HepG2 (cell line): Measurements from ENCODE around the gene CASP12. TPM values are rescaled to one million over a fixed set of nuclear protein-coding genes. Genes with fewer than 3 reads are reported as not detected.

Experiments
- ATAC-seq: fragments of 200-7000 bp; cut with Tn5 transposase; 3 replicates; pipeline ENCODE4 v1.9.1; 2020; ENCODE audit warnings: mild to moderate bottlenecking, moderate library complexity
- BruUV-seq: library from RNA; stranded (reverse); fragments of 400-500 nt; replicated peaks from 2 replicates; lab custom pipeline; 2021; lab: Mats Ljungman, UMichigan
- CTCF ChIA-PET: fragments of 300-600 bp; formaldehyde crosslinking; extraction: SDS; loops from one replicate; lab custom pipeline; 2021; ENCODE audit warnings: low total read pairs, inconsistent platforms, low intra/inter-chr PET ratio; lab: Yijun Ruan, JAX
- POLR2A ChIA-PET: fragments of 350-600 bp; sonication (Branson Sonifier 250); formaldehyde crosslinking; loops from one replicate; lab custom pipeline; 2020; ENCODE audit warnings: antibody characterized with exemption, inconsistent platforms; lab: Yijun Ruan, JAX
- DNase-seq: peaks from one replicate; pipeline ENCODE4 v3.0.0-alpha.2; 2015; ENCODE audit warnings: low spot score
- FAIRE-seq: peaks from 3 replicates; lab custom pipeline; 2011; peaks lifted over from hg19 to GRCh38; lab: Jason Lieb, UNC
- H2AFZ ChIP-seq: one replicate; pipeline ENCODE4 v1.6.1; 2011; ENCODE audit warnings: low read length, inconsistent platforms
- H3K27ac ChIP-seq: fragments of 300-600 bp; 3 replicates; pipeline ENCODE4 v1.8.0; 2011; ENCODE audit warnings: mixed run types, mild to moderate bottlenecking, mixed read lengths, low read length, inconsistent platforms; ENCODE audit not compliant: insufficient read depth; ENCODE audit errors: extremely low read length
- H3K27me3 ChIP-seq, 2 experiments: fragments of 200-600 bp in 1 of 2; 2 replicates in 1 of 2; 3 replicates in 1 of 2; pipeline versions ENCODE4 v1.6.0 to v1.8.0; 2011; ENCODE audit warnings: low read length in 2 of 2, mild to moderate bottlenecking in 2 of 2, moderate library complexity in 2 of 2, inconsistent platforms in 1 of 2; ENCODE audit not compliant: insufficient read depth in 2 of 2, control insufficient read depth in 1 of 2
- H3K36me3 ChIP-seq, 2 experiments: fragments of 200-600 bp in 1 of 2; replicated peaks in 1 of 2; 2 replicates in 1 of 2; 3 replicates in 1 of 2; pipeline versions ENCODE4 v1.5.1 to v1.8.0; 2011; ENCODE audit warnings: low read length in 2 of 2, inconsistent platforms in 1 of 2; ENCODE audit not compliant: insufficient read depth in 2 of 2, control insufficient read depth in 1 of 2
- H3K4me1 ChIP-seq: 2 replicates; pipeline ENCODE4 v1.5.1; 2012; ENCODE audit warnings: low read length, inconsistent platforms; ENCODE audit not compliant: insufficient read depth
- H3K4me2 ChIP-seq: 2 replicates; pipeline ENCODE4 v1.6.0; 2011; ENCODE audit warnings: low read depth, low read length, inconsistent platforms
- H3K4me3 ChIP-seq, 3 experiments: fragments of 200-600 bp in 1 of 3; sonication (generic), shearing (Covaris generic) in 1 of 3; replicated peaks in 1 of 3; 2 replicates each; pipeline ENCODE4 v1.5.1; 2011 to 2016; ENCODE audit warnings: low read length in 3 of 3, inconsistent platforms in 2 of 3, low read depth in 2 of 3, mild to moderate bottlenecking in 2 of 3, control low read depth in 1 of 3, mixed read lengths in 1 of 3; ENCODE audit not compliant: insufficient read depth in 1 of 3
- H3K79me2 ChIP-seq: one replicate; pipeline ENCODE4 v1.6.1; 2011; ENCODE audit warnings: low read length, inconsistent platforms; ENCODE audit not compliant: insufficient read depth
- H3K9ac ChIP-seq: 2 replicates; pipeline ENCODE4 v1.6.0; 2011; ENCODE audit warnings: mild to moderate bottlenecking, low read depth, low read length, inconsistent platforms; ENCODE audit not compliant: insufficient read depth
- H3K9me3 ChIP-seq: 2 replicates; pipeline ENCODE4 v1.5.1; 2012; ENCODE audit warnings: mild to moderate bottlenecking, low read length
- H4K20me1 ChIP-seq: 2 replicates; pipeline ENCODE4 v1.6.0; 2011; ENCODE audit warnings: inconsistent platforms, mild to moderate bottlenecking, low read length, moderate library complexity; ENCODE audit not compliant: insufficient read depth
- MTF2 ChIP-seq: sonication (generic); formaldehyde crosslinking; IDR thresholded peaks from 2 replicates; pipeline ENCODE4 v1.5.0; 2020; ENCODE audit warnings: missing genetic modification reagents, borderline replicate concordance
- ZKSCAN5 ChIP-seq: sonication (generic); formaldehyde crosslinking; IDR thresholded peaks from 2 replicates; pipeline ENCODE4 v1.5.1; 2020; ENCODE audit warnings: mild to moderate bottlenecking, missing genetic modification reagents
- ZNF543 ChIP-seq: sonication (generic); formaldehyde crosslinking; IDR thresholded peaks from 2 replicates; pipeline ENCODE4 v1.4.0; 2020; ENCODE audit warnings: mild to moderate bottlenecking, missing genetic modification reagents
- ZNF577 ChIP-seq: sonication (generic); formaldehyde crosslinking; IDR thresholded peaks from 2 replicates; pipeline ENCODE4 v1.4.0; 2020; ENCODE audit warnings: mild to moderate bottlenecking, low read depth, missing genetic modification reagents, borderline replicate concordance
- ZSCAN31 ChIP-seq: sonication (generic); formaldehyde crosslinking; IDR thresholded peaks from 2 replicates; pipeline ENCODE4 v1.5.0; 2020; ENCODE audit warnings: low read depth, mild to moderate bottlenecking, missing genetic modification reagents
- WGBS: methylation state at CpG from one replicate; pipeline ENCODE4 v1.1.6; 2017; ENCODE audit warnings: low lambda C conversion rate; 5-methylcytosine and 5-hydroxymethylcytosine counted together
- in situ Hi-C: cut with HindIII; loops from 2 replicates; pipeline ENCODE4 v1.10.0; 2017; ENCODE audit warnings: low pct_unique_long_range_greater_than_20kb; ENCODE audit not compliant: extremely low pct_ligation_motif_present
- intact Hi-C: fragments of 100-400 bp; cut with micrococcal nuclease; formaldehyde crosslinking; loops from one replicate; pipeline ENCODE4 v1.10.0; 2022; ENCODE audit not compliant: unreplicated experiment
- polyA plus RNA-seq, 8 experiments: library from polyadenylated mRNA; depleted of rRNA in 3 of 8; stranded (reverse) in 7 of 8; unstranded in 1 of 8; fragments of >200 nt; fragmentation: Illumina TruSeq in 4 of 8; extraction: Trizol in 4 of 8; gene quantifications; 2 replicates each; pipeline versions ENCODE4 v1.2.1 to v1.2.3, GENCODE V29; 2011 to 2016; ENCODE audit warnings: low read depth in 4 of 8, missing spikeins in 1 of 8, mixed read lengths in 1 of 8; ENCODE audit not compliant: insufficient read depth in 1 of 8
- total RNA-seq, 5 experiments: library from RNA; depleted of rRNA; stranded (reverse); fragments of >200 nt; fragmentation: Illumina TruSeq; extraction: Trizol; gene quantifications; 2 replicates each; pipeline ENCODE4 v1.2.3, GENCODE V29; 2016; ENCODE audit warnings: low read depth in 1 of 5
- TF ChIP-seq, protein P1 (sequence below): sonication (generic); formaldehyde crosslinking; IDR thresholded peaks from 2 replicates; pipeline ENCODE4 v1.4.0; 2020; ENCODE audit warnings: missing genetic modification reagents, borderline replicate concordance
- TF ChIP-seq, protein P2 (sequence below): sonication (generic); formaldehyde crosslinking; IDR thresholded peaks from 2 replicates; pipeline ENCODE4 v1.4.0; 2020; ENCODE audit warnings: missing genetic modification reagents
- TF ChIP-seq, protein P3 (sequence below): sonication (generic); formaldehyde crosslinking; IDR thresholded peaks from 2 replicates; pipeline ENCODE4 v1.4.0; 2020; ENCODE audit warnings: missing genetic modification reagents
- TF ChIP-seq, protein P4 (sequence below): fragments of 450-650 bp; IDR thresholded peaks from 2 replicates; pipeline ENCODE4 v1.6.1; 2017; ENCODE audit warnings: mild to moderate bottlenecking
- TF ChIP-seq, protein P5 (sequence below): IDR thresholded peaks from 2 replicates; pipeline ENCODE4 v1.6.1; 2012; ENCODE audit warnings: low read length, improper control_type of control experiment

CASP12 gene
- total and polyA plus RNA-seq, 2 of the 13 experiments (the other 11 are each of a cell fraction or from before 2014, with no cell fraction given), result not detected

DNA sequence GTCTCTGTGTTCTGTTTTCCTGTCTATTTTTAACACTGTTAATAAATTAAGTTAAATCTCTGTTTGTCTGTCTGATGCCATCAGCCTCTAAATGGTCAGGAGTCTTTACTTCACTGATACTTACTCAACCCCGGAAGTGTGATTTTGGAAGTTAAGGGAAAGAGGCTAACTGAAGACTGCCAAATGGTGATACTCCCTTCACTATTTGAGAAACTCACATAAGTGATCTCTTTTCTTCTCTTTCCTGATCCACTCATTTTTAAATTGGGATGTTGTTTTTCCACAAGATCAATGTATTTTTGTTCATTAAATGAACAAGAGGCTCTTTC is 389 bp upstream of the CASP12 start (continued):
- TF ChIP-seq, protein P1, sequence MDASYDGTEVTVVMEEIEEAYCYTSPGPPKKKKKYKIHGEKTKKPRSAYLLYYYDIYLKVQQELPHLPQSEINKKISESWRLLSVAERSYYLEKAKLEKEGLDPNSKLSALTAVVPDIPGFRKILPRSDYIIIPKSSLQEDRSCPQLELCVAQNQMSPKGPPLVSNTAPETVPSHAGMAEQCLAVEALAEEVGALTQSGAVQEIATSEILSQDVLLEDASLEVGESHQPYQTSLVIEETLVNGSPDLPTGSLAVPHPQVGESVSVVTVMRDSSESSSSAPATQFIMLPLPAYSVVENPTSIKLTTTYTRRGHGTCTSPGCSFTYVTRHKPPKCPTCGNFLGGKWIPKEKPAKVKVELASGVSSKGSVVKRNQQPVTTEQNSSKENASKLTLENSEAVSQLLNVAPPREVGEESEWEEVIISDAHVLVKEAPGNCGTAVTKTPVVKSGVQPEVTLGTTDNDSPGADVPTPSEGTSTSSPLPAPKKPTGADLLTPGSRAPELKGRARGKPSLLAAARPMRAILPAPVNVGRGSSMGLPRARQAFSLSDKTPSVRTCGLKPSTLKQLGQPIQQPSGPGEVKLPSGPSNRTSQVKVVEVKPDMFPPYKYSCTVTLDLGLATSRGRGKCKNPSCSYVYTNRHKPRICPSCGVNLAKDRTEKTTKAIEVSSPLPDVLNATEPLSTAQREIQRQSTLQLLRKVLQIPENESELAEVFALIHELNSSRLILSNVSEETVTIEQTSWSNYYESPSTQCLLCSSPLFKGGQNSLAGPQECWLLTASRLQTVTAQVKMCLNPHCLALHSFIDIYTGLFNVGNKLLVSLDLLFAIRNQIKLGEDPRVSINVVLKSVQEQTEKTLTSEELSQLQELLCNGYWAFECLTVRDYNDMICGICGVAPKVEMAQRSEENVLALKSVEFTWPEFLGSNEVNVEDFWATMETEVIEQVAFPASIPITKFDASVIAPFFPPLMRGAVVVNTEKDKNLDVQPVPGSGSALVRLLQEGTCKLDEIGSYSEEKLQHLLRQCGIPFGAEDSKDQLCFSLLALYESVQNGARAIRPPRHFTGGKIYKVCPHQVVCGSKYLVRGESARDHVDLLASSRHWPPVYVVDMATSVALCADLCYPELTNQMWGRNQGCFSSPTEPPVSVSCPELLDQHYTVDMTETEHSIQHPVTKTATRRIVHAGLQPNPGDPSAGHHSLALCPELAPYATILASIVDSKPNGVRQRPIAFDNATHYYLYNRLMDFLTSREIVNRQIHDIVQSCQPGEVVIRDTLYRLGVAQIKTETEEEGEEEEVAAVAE (CRISPR knock-in tag), result no peak
- TF ChIP-seq ZNF543 (CRISPR knock-in tag), result no peak
- TF ChIP-seq, all 625 proteins: peak for 0

DNA sequence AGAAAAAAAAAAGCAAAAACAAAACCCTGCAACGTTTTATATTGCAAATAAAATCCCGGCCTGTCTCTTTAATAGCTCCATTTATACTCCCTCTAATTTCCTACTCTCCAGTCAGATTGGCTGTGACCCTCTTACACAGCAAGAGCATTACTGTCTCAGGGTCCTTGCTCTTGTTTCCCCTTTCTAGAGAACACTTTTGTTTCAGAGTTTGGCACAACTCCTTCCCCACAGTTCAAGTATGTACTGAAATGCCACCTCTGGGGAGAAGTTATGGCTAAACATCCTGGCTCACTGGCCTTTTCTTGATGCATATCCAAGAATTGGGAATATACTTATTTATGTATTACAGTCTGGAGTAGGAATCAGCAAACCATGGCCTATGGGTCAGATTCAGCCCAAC is 2.6 kb downstream of the CASP12 start:
- no peaks in the 10 kb centered on the region for H3K4me1 ChIP-seq
- H3K79me2 ChIP-seq, result no peaks in the 10 kb centered on the region
- POLR2A ChIA-PET, result no interaction called here
- in situ Hi-C loops, result no loop called here
- no TSS peak for BruUV-seq
- H3K9ac ChIP-seq, result no peak overlapping the region
- DNase-seq, result no peak
- no peaks in the 10 kb centered on the region for H4K20me1 ChIP-seq
- 0% methylated on average over 2 of the region's 2 CpGs for WGBS
- no peaks in the 10 kb centered on the region for H3K9me3 ChIP-seq
- TF ChIP-seq MTF2 (CRISPR knock-in tag), result no peak
- TF ChIP-seq, protein P2, sequence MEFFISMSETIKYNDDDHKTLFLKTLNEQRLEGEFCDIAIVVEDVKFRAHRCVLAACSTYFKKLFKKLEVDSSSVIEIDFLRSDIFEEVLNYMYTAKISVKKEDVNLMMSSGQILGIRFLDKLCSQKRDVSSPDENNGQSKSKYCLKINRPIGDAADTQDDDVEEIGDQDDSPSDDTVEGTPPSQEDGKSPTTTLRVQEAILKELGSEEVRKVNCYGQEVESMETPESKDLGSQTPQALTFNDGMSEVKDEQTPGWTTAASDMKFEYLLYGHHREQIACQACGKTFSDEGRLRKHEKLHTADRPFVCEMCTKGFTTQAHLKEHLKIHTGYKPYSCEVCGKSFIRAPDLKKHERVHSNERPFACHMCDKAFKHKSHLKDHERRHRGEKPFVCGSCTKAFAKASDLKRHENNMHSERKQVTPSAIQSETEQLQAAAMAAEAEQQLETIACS (CRISPR knock-in tag), result no peak
- TF ChIP-seq, protein P3, sequence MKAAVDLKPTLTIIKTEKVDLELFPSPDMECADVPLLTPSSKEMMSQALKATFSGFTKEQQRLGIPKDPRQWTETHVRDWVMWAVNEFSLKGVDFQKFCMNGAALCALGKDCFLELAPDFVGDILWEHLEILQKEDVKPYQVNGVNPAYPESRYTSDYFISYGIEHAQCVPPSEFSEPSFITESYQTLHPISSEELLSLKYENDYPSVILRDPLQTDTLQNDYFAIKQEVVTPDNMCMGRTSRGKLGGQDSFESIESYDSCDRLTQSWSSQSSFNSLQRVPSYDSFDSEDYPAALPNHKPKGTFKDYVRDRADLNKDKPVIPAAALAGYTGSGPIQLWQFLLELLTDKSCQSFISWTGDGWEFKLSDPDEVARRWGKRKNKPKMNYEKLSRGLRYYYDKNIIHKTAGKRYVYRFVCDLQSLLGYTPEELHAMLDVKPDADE (CRISPR knock-in tag), result no peak
- TF ChIP-seq ZSCAN31, result no peak
- TF ChIP-seq ZKSCAN5 (CRISPR knock-in tag), result no peak
- TF ChIP-seq ZNF577 (CRISPR knock-in tag), result no peak
- TF ChIP-seq, protein P4, sequence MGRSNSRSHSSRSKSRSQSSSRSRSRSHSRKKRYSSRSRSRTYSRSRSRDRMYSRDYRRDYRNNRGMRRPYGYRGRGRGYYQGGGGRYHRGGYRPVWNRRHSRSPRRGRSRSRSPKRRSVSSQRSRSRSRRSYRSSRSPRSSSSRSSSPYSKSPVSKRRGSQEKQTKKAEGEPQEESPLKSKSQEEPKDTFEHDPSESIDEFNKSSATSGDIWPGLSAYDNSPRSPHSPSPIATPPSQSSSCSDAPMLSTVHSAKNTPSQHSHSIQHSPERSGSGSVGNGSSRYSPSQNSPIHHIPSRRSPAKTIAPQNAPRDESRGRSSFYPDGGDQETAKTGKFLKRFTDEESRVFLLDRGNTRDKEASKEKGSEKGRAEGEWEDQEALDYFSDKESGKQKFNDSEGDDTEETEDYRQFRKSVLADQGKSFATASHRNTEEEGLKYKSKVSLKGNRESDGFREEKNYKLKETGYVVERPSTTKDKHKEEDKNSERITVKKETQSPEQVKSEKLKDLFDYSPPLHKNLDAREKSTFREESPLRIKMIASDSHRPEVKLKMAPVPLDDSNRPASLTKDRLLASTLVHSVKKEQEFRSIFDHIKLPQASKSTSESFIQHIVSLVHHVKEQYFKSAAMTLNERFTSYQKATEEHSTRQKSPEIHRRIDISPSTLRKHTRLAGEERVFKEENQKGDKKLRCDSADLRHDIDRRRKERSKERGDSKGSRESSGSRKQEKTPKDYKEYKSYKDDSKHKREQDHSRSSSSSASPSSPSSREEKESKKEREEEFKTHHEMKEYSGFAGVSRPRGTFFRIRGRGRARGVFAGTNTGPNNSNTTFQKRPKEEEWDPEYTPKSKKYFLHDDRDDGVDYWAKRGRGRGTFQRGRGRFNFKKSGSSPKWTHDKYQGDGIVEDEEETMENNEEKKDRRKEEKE, result no peak
- TF ChIP-seq, protein P5, sequence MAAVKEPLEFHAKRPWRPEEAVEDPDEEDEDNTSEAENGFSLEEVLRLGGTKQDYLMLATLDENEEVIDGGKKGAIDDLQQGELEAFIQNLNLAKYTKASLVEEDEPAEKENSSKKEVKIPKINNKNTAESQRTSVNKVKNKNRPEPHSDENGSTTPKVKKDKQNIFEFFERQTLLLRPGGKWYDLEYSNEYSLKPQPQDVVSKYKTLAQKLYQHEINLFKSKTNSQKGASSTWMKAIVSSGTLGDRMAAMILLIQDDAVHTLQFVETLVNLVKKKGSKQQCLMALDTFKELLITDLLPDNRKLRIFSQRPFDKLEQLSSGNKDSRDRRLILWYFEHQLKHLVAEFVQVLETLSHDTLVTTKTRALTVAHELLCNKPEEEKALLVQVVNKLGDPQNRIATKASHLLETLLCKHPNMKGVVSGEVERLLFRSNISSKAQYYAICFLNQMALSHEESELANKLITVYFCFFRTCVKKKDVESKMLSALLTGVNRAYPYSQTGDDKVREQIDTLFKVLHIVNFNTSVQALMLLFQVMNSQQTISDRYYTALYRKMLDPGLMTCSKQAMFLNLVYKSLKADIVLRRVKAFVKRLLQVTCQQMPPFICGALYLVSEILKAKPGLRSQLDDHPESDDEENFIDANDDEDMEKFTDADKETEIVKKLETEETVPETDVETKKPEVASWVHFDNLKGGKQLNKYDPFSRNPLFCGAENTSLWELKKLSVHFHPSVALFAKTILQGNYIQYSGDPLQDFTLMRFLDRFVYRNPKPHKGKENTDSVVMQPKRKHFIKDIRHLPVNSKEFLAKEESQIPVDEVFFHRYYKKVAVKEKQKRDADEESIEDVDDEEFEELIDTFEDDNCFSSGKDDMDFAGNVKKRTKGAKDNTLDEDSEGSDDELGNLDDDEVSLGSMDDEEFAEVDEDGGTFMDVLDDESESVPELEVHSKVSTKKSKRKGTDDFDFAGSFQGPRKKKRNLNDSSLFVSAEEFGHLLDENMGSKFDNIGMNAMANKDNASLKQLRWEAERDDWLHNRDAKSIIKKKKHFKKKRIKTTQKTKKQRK, result no peak
- TF ChIP-seq, all 625 proteins: peak for 0
- FAIRE-seq (no peak), ATAC-seq (no peak)
- Histone ChIP-seq H3K27me3 (no peaks in the 10 kb centered on the region), H3K4me2 (no peak overlapping the region), H3K4me3 (no peak overlapping the region), H2AFZ (no peak overlapping the region), H3K27ac (no peak overlapping the region), H3K36me3 (no peaks in the 10 kb centered on the region)
- CTCF ChIA-PET, result no interaction called here
- intact Hi-C loops, result no loop called here
